ENCODE measurements around the gene BPIFB3. TPM values are rescaled to one million over a fixed set of nuclear protein-coding genes. Genes with fewer than 3 reads are reported as not detected.

Gene BPIFB3
- total RNA-seq, 1 donor from 2014 or later, result not detected

- H3K36me3 Mint-ChIP-seq, result no peaks in the 10 kb centered on the region
- no peak for DNase-seq (ENCODE audit: low spot score in 2 of 2, unreplicated experiment in 2 of 2)
- H3K4me3 Mint-ChIP-seq, result no peak overlapping the region
- no peaks in the 10 kb centered on the region for H3K4me1 Mint-ChIP-seq
- no peak overlapping the region for H3K27ac Mint-ChIP-seq
- H3K9me3 Mint-ChIP-seq, result no peaks in the 10 kb centered on the region
- peaks cover 18% of the 10 kb centered on the region for H3K27me3 Mint-ChIP-seq (ENCODE audit: low read depth)
- TF ChIP-seq CTCF (IDR thresholded peaks at IDR 0.05; ENCODE audit: unreplicated experiment), result no peak
Observed at GRCh38 chr20:33067806-33068205, 14.1 kb downstream of the BPIFB3 start.

GRCh38 chr20:33068251-33068939 lies 14.7 kb downstream of the BPIFB3 start:
- no peak for DNase-seq (ENCODE audit: low spot score in 2 of 2, unreplicated experiment in 2 of 2)

GRCh38 chr20:33069673-33070072 lies 16.0 kb downstream of the BPIFB3 start:
- no peak for DNase-seq (ENCODE audit: low spot score in 2 of 2, unreplicated experiment in 2 of 2)
- H3K4me1 Mint-ChIP-seq, result no peaks in the 10 kb centered on the region
- no peak for TF ChIP-seq CTCF (IDR thresholded peaks at IDR 0.05; ENCODE audit: unreplicated experiment)
- H3K36me3 Mint-ChIP-seq, result no peaks in the 10 kb centered on the region
- no peak overlapping the region for H3K4me3 Mint-ChIP-seq
- H3K27ac Mint-ChIP-seq, result no peak overlapping the region
- H3K27me3 Mint-ChIP-seq (ENCODE audit: low read depth), result peaks cover 25% of the 10 kb centered on the region
- no peaks in the 10 kb centered on the region for H3K9me3 Mint-ChIP-seq

More at GRCh38 chr20:33068251-33068939, 14.7 kb downstream of the BPIFB3 start:
- TF ChIP-seq CTCF (IDR thresholded peaks at IDR 0.05; ENCODE audit: unreplicated experiment), result no peak
- peaks cover 18% of the 10 kb centered on the region for H3K27me3 Mint-ChIP-seq (ENCODE audit: low read depth)
- no peak overlapping the region for H3K4me3 Mint-ChIP-seq
- H3K4me1 Mint-ChIP-seq, result no peaks in the 10 kb centered on the region
- H3K27ac Mint-ChIP-seq, result no peak overlapping the region
- H3K36me3 Mint-ChIP-seq, result no peaks in the 10 kb centered on the region
- no peaks in the 10 kb centered on the region for H3K9me3 Mint-ChIP-seq

- Mint-ChIP-seq H3K36me3 (no peaks in the 10 kb centered on the region), H3K4me1 (no peaks in the 10 kb centered on the region), H3K9me3 (no peaks in the 10 kb centered on the region), H3K27ac (no peak overlapping the region), H3K4me3 (no peak overlapping the region), H3K27me3 (ENCODE audit: low read depth) (peaks cover 32% of the 10 kb centered on the region)
- DNase-seq (ENCODE audit: low spot score in 2 of 2, unreplicated experiment in 2 of 2), result no peak
- TF ChIP-seq CTCF (IDR thresholded peaks at IDR 0.05; ENCODE audit: unreplicated experiment), result no peak
Observed at GRCh38 chr20:33070111-33071053, 16.7 kb downstream of the BPIFB3 start.

- no peak overlapping the region for H3K4me3 Mint-ChIP-seq
- TF ChIP-seq CTCF (IDR thresholded peaks at IDR 0.05; ENCODE audit: unreplicated experiment), result no peak
- no peaks in the 10 kb centered on the region for H3K9me3 Mint-ChIP-seq
- no peak overlapping the region for H3K27ac Mint-ChIP-seq
- H3K4me1 Mint-ChIP-seq, result no peaks in the 10 kb centered on the region
- DNase-seq (ENCODE audit: low spot score in 2 of 2, unreplicated experiment in 2 of 2), result no peak
- no peaks in the 10 kb centered on the region for H3K36me3 Mint-ChIP-seq
- peaks cover 36% of the 10 kb centered on the region for H3K27me3 Mint-ChIP-seq (ENCODE audit: low read depth)
Observed at GRCh38 chr20:33071198-33071597, 17.5 kb downstream of the BPIFB3 start.
